MM.1S (cell line): ENCODE data around the gene PCDHGA3.

Source experiments
- EZH2 ChIP-seq: fragments of 300-600 bp; sonication (generic); optimal IDR thresholded peaks from 2 replicates; pipeline ENCODE3; 2017; ENCODE audit warnings: low read depth, mild to moderate bottlenecking, antibody characterized with exemption, low read length, mixed read lengths
- TF ChIP-seq, protein P1 (sequence below): fragments of 300-600 bp; sonication (generic); IDR thresholded peaks from 2 replicates; pipeline ENCODE4 v1.5.1; 2016; ENCODE audit warnings: antibody characterized with exemption, low read length, mixed read lengths

DNA sequence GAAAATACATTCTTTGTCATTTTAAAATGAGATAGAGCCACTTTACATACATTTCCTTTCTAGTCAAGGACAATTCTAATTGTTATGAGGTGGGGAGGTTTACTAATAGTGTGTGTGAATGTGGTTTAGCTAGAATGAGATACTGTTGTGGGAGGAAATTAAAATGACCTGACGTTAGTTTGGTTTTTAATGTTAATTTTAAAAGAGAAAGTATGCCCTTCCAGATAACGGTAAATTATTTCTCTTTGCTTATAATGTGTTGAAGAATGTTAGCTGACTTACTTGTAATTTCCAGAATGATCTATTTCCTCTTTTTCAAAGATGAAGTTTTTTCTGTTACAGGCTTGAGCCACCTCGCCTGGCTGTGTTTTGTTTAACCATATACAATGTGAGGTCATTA is 21.4 kb upstream of the PCDHGA3 start:
- TF ChIP-seq, protein P1, sequence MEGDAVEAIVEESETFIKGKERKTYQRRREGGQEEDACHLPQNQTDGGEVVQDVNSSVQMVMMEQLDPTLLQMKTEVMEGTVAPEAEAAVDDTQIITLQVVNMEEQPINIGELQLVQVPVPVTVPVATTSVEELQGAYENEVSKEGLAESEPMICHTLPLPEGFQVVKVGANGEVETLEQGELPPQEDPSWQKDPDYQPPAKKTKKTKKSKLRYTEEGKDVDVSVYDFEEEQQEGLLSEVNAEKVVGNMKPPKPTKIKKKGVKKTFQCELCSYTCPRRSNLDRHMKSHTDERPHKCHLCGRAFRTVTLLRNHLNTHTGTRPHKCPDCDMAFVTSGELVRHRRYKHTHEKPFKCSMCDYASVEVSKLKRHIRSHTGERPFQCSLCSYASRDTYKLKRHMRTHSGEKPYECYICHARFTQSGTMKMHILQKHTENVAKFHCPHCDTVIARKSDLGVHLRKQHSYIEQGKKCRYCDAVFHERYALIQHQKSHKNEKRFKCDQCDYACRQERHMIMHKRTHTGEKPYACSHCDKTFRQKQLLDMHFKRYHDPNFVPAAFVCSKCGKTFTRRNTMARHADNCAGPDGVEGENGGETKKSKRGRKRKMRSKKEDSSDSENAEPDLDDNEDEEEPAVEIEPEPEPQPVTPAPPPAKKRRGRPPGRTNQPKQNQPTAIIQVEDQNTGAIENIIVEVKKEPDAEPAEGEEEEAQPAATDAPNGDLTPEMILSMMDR, result no peak
- TF ChIP-seq EZH2, result no peak
